SW 1271 (cell line): ENCODE measurements around the gene GPC4.
"Not testable (repeated sequence)": the region's sequence is repeated elsewhere in the genome, so short reads cannot be mapped to it uniquely, and the experiment has no call there.

Experiments used
- DNase-seq, 2 experiments: peaks; one replicate each; lab custom pipeline; 2025; lab: John Stamatoyannopoulos, UW

Gene GPC4

GRCh38 chrX:133305348-133305747, 109.9 kb downstream of the GPC4 start:
- DNase-seq, result no peak

GRCh38 chrX:133302775-133303445, 112.4 kb downstream of the GPC4 start:
- DNase-seq, result no peak

GRCh38 chrX:133300591-133300990, 114.7 kb downstream of the GPC4 start:
- no peak for DNase-seq

GRCh38 chrX:133297284-133297683, 118.0 kb downstream of the GPC4 start:
- DNase-seq, result no peak

GRCh38 chrX:133294126-133294525, 121.2 kb downstream of the GPC4 start:
- no peak for DNase-seq

GRCh38 chrX:133290076-133290475, 125.2 kb downstream of the GPC4 start:
- DNase-seq, result no peak

- no peak for DNase-seq
These were observed 127.4 kb downstream of the GPC4 start for GRCh38 chrX:133287860-133288259.

- no peak for DNase-seq
These were observed 129.9 kb downstream of the GPC4 start for GRCh38 chrX:133285341-133285740.

GRCh38 chrX:133279112-133279730, 136.1 kb downstream of the GPC4 start:
- not testable (repeated sequence) for DNase-seq

- DNase-seq, result no peak
These were observed 142.1 kb downstream of the GPC4 start for GRCh38 chrX:133273180-133273579.

- no peak for DNase-seq
These were observed 146.1 kb downstream of the GPC4 start for GRCh38 chrX:133269168-133269567.

GRCh38 chrX:133267621-133268020, 147.7 kb downstream of the GPC4 start:
- DNase-seq, result no peak

- no peak for DNase-seq
These were observed 150.0 kb downstream of the GPC4 start for GRCh38 chrX:133265331-133265730.

GRCh38 chrX:133258481-133258880, 156.8 kb downstream of the GPC4 start:
- no peak for DNase-seq

- DNase-seq, result no peak
These were observed 160.6 kb downstream of the GPC4 start for GRCh38 chrX:133254666-133255065.

GRCh38 chrX:133251204-133251603, 164.1 kb downstream of the GPC4 start:
- no peak for DNase-seq

GRCh38 chrX:133250184-133251100, 164.8 kb downstream of the GPC4 start:
- DNase-seq, result no peak
